Measurements from ENCODE around the gene RPS6KA2.

- TF ChIP-seq POLR2AphosphoS5 (IDR thresholded peaks at IDR 0.05; ENCODE audit: low read depth), result peak; percentile 57
- TF ChIP-seq CTCF (IDR thresholded peaks at IDR 0.05; ENCODE audit: insufficient read depth, low read length), result no peak
- no peak for TF ChIP-seq REST (IDR thresholded peaks at IDR 0.05; ENCODE audit: insufficient replicate concordance, low read depth)
Measured at GRCh38 chr6:166435574-166435973, 191.5 kb downstream of the RPS6KA2 start.

Measured in HL-60 (cell line).